HEK293 (cell line): ENCODE measurements around the gene ZNF709.

Experiments
- MYNN ChIP-seq: fragments of 450-650 bp; formaldehyde crosslinking; IDR thresholded peaks from 2 replicates; pipeline ENCODE4 v1.5.1; 2016; ENCODE audit warnings: missing biosample characterization, missing genetic modification characterization, borderline replicate concordance
- ZBTB20 ChIP-seq: fragments of 450-650 bp; formaldehyde crosslinking; IDR thresholded peaks from 2 replicates; pipeline ENCODE4 v1.5.1; 2016; ENCODE audit warnings: missing biosample characterization, missing genetic modification characterization
- ZNF302 ChIP-seq: fragments of 450-650 bp; formaldehyde crosslinking; IDR thresholded peaks from 2 replicates; pipeline ENCODE4 v1.5.1; 2016; ENCODE audit warnings: missing biosample characterization, missing genetic modification characterization, low read depth
- ZNF530 ChIP-seq: fragments of 450-650 bp; formaldehyde crosslinking; IDR thresholded peaks from 2 replicates; pipeline ENCODE4 v1.5.1; 2016; ENCODE audit warnings: low read depth, missing biosample characterization, missing genetic modification characterization
- ZNF76 ChIP-seq: fragments of 450-650 bp; formaldehyde crosslinking; IDR thresholded peaks from 2 replicates; pipeline ENCODE4; 2016; ENCODE audit warnings: low read depth, missing biosample characterization, missing genetic modification characterization, borderline replicate concordance
- ZNF792 ChIP-seq: fragments of 450-650 bp; formaldehyde crosslinking; IDR thresholded peaks from 2 replicates; pipeline ENCODE4 v1.5.1; 2016; ENCODE audit warnings: missing biosample characterization, missing genetic modification characterization
- TF ChIP-seq, protein P1 (sequence below): fragments of 450-650 bp; formaldehyde crosslinking; IDR thresholded peaks from 2 replicates; pipeline ENCODE4 v1.5.1; 2017; ENCODE audit warnings: missing biosample characterization, missing genetic modification characterization
- TF ChIP-seq, protein P2 (sequence below): fragments of 450-650 bp; formaldehyde crosslinking; IDR thresholded peaks from 2 replicates; pipeline ENCODE4 v1.5.1; 2016; ENCODE audit warnings: missing biosample characterization, missing genetic modification characterization

GRCh38 chr19:12482509-12482886, 2.1 kb downstream of the ZNF709 start:
- TF ChIP-seq ZBTB20 (no peak), ZNF76 (tag by site-specific recombination) (no peak), MYNN (tag by site-specific recombination) (no peak), ZNF792 (no peak), ZNF302 (no peak), ZNF530 (tag by site-specific recombination) (no peak)
- TF ChIP-seq, protein P1, sequence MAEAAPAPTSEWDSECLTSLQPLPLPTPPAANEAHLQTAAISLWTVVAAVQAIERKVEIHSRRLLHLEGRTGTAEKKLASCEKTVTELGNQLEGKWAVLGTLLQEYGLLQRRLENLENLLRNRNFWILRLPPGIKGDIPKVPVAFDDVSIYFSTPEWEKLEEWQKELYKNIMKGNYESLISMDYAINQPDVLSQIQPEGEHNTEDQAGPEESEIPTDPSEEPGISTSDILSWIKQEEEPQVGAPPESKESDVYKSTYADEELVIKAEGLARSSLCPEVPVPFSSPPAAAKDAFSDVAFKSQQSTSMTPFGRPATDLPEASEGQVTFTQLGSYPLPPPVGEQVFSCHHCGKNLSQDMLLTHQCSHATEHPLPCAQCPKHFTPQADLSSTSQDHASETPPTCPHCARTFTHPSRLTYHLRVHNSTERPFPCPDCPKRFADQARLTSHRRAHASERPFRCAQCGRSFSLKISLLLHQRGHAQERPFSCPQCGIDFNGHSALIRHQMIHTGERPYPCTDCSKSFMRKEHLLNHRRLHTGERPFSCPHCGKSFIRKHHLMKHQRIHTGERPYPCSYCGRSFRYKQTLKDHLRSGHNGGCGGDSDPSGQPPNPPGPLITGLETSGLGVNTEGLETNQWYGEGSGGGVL (tag by site-specific recombination), result no peak
- TF ChIP-seq, protein P2, sequence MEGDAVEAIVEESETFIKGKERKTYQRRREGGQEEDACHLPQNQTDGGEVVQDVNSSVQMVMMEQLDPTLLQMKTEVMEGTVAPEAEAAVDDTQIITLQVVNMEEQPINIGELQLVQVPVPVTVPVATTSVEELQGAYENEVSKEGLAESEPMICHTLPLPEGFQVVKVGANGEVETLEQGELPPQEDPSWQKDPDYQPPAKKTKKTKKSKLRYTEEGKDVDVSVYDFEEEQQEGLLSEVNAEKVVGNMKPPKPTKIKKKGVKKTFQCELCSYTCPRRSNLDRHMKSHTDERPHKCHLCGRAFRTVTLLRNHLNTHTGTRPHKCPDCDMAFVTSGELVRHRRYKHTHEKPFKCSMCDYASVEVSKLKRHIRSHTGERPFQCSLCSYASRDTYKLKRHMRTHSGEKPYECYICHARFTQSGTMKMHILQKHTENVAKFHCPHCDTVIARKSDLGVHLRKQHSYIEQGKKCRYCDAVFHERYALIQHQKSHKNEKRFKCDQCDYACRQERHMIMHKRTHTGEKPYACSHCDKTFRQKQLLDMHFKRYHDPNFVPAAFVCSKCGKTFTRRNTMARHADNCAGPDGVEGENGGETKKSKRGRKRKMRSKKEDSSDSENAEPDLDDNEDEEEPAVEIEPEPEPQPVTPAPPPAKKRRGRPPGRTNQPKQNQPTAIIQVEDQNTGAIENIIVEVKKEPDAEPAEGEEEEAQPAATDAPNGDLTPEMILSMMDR (tag by site-specific recombination), result no peak
